Activated naive CD4-positive, alpha-beta T cell treated with anti-CD3 and anti-CD28 coated beads, Interleukin-2, amount 50 U/mL, for 72 hours (primary cell): ENCODE data around the gene RAD51B. TPM values are rescaled to one million over a fixed set of nuclear protein-coding genes. Genes with fewer than 3 reads are reported as not detected.
A peak's percentile ranks its signal among the peaks of the same experiment; 100 is the strongest.

Experiments used
- ATAC-seq, 2 donors: fragments of 150-1000 bp; cut with Tn5 transposase; 2 replicates each; pipeline ENCODE4 v1.10.0; 2021; ENCODE audit warnings: mild to moderate bottlenecking in 2 of 2, moderate library complexity in 2 of 2
- DNase-seq, 2 donors: peaks; one replicate each; pipeline ENCODE4 v3.0.0; 2021 to 2022; ENCODE audit warnings: low spot score in 2 of 2
- H3K27ac Mint-ChIP-seq, 2 donors: one replicate each; pipeline ENCODE4 v1.8.0; 2022; ENCODE audit warnings: mild to moderate bottlenecking in 2 of 2, mixed read lengths in 2 of 2
- H3K36me3 Mint-ChIP-seq, 2 donors: one replicate each; pipeline ENCODE4 v1.8.0; 2022; ENCODE audit warnings: mixed read lengths in 2 of 2
- H3K9me3 Mint-ChIP-seq, 2 donors: one replicate each; pipeline ENCODE4 v1.8.0; 2022; ENCODE audit warnings: mixed read lengths in 2 of 2
- total RNA-seq, 2 donors: library from RNA; stranded (reverse); gene quantifications; one replicate each; pipeline ENCODE4 v1.2.3, GENCODE V29; 2022

The RAD51B gene
- total RNA-seq, 2 donors from 2014 or later = 36.5 to 53.0 TPM

DNA sequence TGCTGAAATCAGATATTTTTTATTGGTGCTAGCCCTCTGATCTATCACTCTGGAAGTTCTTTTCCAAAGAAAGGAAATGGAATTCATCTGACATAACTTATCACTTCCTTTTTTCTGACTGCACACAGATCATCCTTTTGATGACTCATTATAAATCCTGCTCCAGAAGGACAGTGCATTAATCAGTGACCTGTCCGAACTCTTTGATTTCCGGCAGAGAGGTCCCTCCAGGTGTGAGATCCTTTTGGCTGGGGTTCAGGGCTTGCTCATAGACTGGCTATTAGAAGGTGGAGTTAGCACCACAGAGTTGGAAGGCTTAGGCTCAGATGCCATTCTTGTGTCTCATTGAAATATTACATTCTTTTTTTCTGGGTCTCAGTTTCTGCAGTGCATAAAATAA, 645.1 kb downstream of the RAD51B start:
- Mint-ChIP-seq H3K36me3 (no peaks in the 10 kb centered on the region), H3K9me3 (no peaks in the 10 kb centered on the region), H3K27ac (no peak overlapping the region)
- no peak for ATAC-seq
- no peak for DNase-seq

DNA sequence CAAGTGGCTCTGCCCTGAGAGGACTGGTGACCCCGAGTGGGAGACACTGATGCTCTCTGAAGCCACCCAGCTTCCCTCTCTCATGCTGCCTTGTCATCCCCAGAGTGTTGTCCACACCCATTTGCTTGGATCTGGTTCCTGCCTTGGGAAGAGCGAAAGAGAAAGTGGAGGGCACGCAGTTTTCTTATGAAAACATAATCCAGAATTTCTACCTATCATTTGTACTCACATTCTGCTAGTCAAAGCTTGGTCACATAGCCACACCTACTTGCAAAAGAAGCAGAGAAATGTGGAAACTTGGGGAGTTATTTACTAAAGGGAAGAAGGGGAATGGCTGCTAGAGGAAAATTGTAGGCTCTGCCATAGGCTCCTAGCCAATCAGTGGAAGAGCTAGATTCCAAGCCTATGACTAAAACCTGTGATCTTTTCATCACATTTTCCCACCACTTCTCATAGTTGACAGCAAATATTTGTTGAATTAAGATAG, 647.0 kb downstream of the RAD51B start:
- no peaks in the 10 kb centered on the region for H3K9me3 Mint-ChIP-seq

DNA sequence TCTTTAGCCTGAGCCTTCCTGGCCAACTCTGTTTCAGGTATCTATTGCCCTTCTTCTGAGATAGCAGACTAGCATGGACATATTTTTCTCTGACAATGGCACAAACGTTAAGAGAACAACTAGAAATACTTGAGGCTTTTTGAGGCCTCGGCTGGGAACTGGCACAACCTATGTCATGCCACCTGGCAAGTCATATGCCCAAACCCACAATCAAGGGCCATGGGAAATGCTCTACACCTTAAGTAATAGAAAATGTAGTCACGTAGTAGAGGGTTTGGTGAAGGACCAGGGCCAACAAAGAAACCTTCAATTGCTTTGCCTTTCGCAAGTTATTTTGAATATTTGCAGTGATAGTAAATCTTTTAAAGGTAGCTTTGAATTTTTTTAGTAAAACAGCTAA, 647.8 kb downstream of the RAD51B start:
- Mint-ChIP-seq H3K36me3 (no peaks in the 10 kb centered on the region), H3K9me3 (no peaks in the 10 kb centered on the region), H3K27ac (no peak overlapping the region)
- no peak for DNase-seq
- ATAC-seq = no peak

More for the DNA sequence above, 647.0 kb downstream of the RAD51B start:
- no peak overlapping the region for H3K27ac Mint-ChIP-seq
- no peaks in the 10 kb centered on the region for H3K36me3 Mint-ChIP-seq
- no peak for DNase-seq
- ATAC-seq = no peak

DNA sequence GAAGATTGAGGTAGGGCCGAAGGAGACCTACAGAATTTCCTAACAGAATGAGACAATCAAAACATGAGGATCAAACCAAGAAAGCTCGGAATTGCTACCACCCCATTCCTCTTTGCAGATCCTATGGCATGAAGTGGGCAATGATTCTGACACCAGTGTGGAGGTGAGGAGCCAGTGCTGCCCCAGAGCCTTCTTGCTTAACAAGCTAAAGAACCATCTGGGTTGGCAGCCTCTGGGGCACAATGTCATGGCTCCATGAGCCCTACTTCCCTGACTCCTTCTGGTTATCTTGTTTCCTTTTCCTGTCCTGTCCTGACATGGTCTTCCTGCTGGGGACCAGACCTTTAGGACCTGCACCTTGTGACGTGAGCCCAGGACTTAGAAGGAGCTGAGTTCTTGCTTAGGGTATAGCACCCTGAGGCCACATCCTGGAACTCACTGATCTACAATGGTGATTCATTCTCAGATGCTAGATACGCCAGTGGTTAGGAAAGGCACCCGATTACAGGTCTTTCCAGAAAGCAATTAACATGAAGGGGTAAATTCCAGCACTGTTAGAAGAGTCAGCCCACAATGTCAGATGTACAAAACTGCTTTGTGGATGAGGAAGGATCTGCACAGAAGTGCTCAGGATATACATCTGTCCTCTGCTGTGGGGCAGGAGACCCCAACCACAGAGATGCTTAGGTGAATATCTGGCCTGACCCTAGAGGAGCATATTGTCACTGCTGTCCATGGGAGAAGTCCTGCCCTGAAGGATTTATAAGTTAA, 649.0 kb downstream of the RAD51B start:
- DNase-seq (peak; percentile 28 to 61), ATAC-seq (peak; percentile 97 to 99)
- no peaks in the 10 kb centered on the region for H3K36me3 Mint-ChIP-seq
- H3K9me3 Mint-ChIP-seq = no peaks in the 10 kb centered on the region
- peak overlapping the region in 1 of 2 donors; percentile 76 for H3K27ac Mint-ChIP-seq

DNA sequence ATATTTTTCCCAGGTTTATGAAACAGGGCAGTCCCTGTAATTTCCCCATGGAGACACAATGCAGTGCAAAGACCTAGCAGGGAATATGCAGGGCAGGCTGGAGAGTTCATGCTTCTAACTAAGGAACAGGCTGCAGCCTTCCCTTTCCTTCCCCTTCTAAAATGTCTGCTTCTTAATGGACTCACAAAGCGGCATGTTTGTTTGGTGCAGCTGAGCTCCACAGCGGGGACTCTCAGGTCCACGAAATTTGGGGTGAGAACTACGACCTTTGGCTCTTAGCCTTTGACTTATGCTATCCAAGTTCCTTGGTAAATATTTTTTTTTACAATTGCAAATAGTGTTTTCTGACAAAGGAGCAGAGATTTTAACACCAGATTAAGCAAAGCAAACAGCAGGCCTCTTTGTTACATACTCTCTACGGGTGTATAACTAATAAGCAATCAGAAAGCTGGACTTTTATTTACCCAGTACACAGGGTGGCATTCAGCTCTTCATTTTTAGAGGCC, 649.7 kb downstream of the RAD51B start:
- DNase-seq (no peak), ATAC-seq (no peak)
- Mint-ChIP-seq H3K36me3 (no peaks in the 10 kb centered on the region), H3K9me3 (no peaks in the 10 kb centered on the region), H3K27ac (peak overlapping the region in 1 of 2 donors; percentile 76)

DNA sequence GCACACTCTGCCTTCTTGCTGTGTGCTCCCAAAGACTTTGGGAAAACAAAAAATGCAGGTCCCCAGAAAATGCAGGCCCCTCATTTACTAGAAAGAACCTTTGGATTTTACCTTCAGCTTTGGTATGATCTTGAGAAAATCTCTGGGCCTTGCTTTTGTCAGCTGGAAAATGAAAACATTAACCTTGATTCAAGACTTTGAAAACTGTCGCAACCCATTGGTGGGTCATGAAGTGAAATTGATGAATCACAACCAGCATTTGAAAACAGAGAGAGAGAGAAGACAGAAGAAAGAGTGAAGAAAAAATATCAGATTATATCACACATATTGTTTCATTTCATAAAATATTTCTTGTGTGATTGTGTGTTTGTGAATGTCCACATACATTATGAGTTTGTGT, 650.8 kb downstream of the RAD51B start:
- no peak for ATAC-seq
- Mint-ChIP-seq H3K36me3 (no peaks in the 10 kb centered on the region), H3K9me3 (no peaks in the 10 kb centered on the region), H3K27ac (peak overlapping the region in 1 of 2 donors; percentile 57)
- no peak for DNase-seq

DNA sequence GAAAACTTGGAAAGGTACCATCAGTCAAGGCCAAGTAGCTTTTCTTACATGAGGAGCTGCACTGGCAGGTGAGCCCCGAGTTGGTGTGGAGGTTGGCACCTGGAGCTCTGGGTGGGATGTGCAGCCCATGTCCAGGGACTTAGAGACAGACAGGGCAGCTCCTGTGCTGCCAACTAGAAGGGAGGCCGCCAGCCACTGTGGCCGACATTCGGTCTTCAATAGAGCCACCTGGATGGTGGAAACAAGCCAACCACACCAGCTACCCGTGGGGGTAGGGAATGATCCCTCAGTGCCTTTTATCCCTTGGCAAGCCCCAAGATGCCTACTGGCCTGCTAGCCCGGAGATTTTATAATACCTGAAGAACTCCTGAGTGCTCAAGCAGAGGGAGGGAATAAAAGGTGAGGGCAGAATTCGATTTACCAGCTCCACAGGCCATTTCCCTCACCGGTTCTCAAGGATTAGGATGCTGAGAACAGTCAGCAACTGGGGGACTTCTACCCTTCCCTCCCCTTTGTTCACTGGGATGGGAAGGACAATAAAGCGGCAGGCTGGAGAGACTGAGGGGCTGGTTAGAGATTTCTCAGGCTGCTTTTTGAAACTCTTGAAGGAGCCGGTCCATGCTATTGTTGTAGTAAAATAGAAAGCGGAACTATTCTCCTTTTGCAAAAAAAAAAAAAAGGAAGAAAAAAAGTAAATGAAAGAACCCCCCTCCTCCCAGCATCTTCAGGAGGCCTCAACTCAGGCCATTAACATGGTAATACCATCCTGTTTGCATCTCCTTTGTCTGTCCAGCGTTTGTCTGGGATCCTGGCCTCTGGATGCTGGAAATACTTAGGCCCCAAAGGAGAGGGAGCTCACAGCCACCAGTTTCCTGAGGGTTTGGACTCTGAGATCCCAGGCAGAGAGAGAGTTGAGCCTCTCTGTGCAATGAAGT, 651.7 kb downstream of the RAD51B start:
- Mint-ChIP-seq H3K36me3 (no peaks in the 10 kb centered on the region), H3K27ac (no peak overlapping the region), H3K9me3 (no peaks in the 10 kb centered on the region)
- no peak for DNase-seq
- ATAC-seq = no peak

DNA sequence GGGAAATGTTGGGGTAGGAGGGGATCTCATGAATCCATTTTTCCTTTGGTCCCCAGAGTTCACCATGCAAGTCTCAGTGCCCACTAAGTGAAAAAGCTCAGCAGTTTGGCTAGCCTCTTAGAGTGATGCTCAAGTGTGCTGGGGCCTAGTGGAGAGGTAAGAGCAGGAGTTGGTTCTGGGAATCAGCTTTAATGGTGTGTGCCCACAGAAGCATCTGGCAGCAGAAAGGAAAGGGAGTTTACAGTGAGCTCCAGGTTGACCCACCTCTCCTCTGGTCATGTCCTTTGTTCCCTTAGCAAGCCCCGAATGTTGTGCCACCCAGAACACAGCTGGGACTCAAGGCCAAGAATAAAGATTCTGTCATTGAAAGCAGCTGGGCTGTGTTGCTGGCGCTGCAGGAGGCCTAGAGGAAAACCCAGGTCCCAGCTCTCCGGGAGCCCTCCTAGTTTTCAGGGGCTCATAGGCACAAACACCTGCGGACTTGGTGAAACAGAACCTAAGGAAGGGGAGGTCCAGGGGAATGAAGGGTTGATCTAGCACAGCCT, 652.5 kb downstream of the RAD51B start:
- no peaks in the 10 kb centered on the region for H3K9me3 Mint-ChIP-seq
- H3K27ac Mint-ChIP-seq = peak overlapping the region in 1 of 2 donors; percentile 22
- H3K36me3 Mint-ChIP-seq = no peaks in the 10 kb centered on the region
- DNase-seq (no peak), ATAC-seq (no peak)

DNA sequence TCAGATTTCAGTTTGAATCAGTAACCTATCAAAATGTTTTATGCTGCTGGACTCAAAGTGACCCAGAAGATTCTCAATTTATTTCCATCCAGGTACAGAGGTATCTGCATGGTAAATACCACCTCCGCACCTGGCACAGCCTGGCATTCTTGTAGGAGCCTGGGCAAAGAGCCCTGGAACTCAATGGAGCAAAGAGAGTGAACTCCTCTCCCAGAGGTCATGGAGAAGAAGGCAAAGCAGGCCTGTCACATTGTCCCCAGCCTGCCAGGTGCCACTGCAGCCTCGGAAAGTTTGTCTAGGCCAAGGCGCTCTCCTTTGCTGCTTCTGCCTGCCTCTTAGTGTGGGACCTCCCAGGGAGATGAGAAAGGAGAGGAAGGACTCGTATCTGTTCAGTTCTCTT, 653.5 kb downstream of the RAD51B start:
- no peak for DNase-seq
- Mint-ChIP-seq H3K27ac (no peak overlapping the region), H3K36me3 (no peaks in the 10 kb centered on the region), H3K9me3 (no peaks in the 10 kb centered on the region)
- no peak for ATAC-seq

DNA sequence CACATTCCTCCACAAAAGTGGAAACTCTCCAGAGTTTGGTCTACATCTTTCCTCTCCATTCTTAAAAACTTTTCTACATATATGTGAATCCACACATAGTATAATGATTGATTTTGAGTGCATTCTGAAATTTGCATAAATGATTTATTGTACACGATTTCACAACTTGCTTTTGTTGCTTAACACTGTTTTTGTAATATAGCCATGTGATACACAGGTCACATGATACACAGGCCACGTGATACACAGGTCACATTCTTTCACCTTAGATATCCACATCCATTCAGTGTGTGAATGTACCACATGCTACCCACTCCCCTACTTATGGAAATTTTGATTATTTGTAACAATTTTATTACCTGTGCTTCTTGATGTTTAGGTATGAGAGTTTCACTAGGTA, 654.2 kb downstream of the RAD51B start:
- no peak for DNase-seq
- Mint-ChIP-seq H3K27ac (no peak overlapping the region), H3K9me3 (peaks cover 0 to 3% of the 10 kb centered on the region in 2 donors), H3K36me3 (no peaks in the 10 kb centered on the region)
- ATAC-seq = no peak

DNA sequence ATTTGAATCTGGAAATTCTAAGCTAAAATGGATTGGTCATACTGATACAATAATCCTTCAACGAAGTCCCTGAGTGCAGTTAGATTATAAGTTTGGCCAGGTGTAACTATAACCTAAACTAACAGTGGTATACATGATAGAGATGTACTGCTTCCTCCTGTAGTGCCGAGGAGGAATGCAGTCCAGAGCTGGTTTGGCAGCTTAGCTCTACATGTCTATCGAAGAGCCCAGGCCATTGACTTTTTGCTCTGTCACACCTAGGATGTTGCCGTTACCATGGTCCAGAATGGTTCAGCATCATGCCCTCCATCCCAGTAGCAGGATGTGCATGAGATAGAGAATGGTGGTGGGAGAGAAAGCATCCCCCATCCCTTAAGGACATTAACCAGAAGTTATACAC, 655.2 kb downstream of the RAD51B start:
- no peaks in the 10 kb centered on the region for H3K36me3 Mint-ChIP-seq
- no peak for DNase-seq
- ATAC-seq = no peak
- H3K9me3 Mint-ChIP-seq = peaks cover 0 to 5% of the 10 kb centered on the region in 2 donors
- no peak overlapping the region for H3K27ac Mint-ChIP-seq

DNA sequence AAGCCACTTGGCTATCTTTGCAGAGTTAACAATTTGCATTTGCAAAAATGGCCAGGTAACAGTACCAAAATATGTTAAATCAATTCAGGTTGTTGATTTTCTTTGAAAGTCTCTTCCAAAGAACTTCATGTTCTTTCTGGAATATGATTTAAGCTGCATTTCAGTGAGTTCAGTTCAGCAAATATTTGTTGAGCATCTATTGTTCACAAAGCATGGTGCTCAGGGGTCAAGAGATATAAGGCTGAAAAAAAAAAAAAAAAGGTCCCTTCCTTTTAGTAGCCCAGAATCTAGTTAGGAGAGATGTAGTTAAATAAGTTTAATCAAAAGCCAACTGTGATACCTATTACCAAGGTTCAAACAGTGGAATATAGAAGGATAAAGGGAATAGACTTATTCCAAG, 656.2 kb downstream of the RAD51B start:
- no peak for DNase-seq
- no peak overlapping the region for H3K27ac Mint-ChIP-seq
- peaks cover 0 to 7% of the 10 kb centered on the region in 2 donors for H3K36me3 Mint-ChIP-seq
- no peak for ATAC-seq
- peaks cover 0 to 9% of the 10 kb centered on the region in 2 donors for H3K9me3 Mint-ChIP-seq

DNA sequence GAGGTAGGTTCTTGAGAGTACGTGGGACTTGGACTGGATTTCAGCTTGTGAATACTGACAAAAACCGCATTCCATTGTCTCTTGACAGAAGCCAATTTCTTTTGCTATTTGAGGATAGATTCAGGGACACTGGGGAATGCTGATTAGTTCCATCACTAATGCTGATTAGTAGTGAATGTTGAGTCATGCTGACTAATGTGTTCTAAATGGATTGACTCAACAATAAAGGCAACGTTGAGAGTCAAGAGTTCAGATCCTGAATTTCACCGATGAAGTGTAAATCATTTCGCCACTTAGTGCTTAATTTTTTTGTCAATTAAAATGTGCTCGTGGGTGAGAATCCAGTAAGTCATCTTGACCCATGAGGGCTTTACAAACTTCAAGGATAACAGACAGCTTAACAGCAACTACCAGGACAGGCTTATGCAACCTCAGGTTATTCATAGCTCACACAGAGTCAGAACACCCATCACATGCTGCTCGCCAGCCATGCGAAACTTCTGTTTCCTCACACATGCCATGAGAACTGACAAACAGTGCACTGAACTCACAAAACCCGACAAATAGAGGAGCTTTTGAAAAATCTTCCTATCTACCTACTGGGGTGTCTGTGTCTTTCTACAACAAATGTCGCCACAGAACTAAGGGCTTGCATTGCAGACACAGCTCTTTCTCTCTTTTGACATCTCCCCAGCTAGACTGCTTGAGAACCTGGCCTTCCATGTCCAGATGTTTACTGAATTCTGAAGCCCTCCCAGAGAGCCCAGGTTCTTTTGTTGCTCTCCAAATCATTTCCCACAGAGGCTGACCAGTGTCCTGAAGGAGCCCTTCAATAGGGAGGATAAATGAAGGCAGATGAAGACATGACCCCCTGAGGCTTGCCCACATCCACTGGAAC, 656.9 kb downstream of the RAD51B start:
- H3K9me3 Mint-ChIP-seq = peaks cover 0 to 14% of the 10 kb centered on the region in 2 donors
- H3K36me3 Mint-ChIP-seq = peaks cover 0 to 8% of the 10 kb centered on the region in 2 donors
- peak overlapping the region in 1 of 2 donors; percentile 33 for H3K27ac Mint-ChIP-seq
- ATAC-seq (peak; percentile 46 to 69), DNase-seq (no peak)

DNA sequence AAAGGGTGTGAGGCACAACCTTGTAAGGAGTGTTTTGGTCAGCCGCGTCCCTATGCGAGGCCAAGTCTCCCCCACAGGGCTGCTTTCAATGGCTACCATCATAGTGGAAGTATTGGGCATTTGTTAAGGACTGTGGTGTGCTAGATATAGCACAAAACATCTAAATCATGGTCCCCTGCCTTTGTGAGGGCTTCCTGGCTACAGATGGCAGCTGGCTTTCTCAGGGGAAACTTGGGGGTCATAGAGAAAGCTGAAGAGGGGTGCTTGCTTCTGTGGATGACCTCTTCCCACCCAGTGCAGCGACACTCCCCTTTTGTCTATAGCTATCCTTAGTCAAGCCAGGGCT, 657.5 kb downstream of the RAD51B start:
- Mint-ChIP-seq H3K27ac (peak overlapping the region in 1 of 2 donors; percentile 33), H3K9me3 (peaks cover 0 to 17% of the 10 kb centered on the region in 2 donors), H3K36me3 (peaks cover 0 to 8% of the 10 kb centered on the region in 2 donors)
- DNase-seq (no peak), ATAC-seq (no peak)

DNA sequence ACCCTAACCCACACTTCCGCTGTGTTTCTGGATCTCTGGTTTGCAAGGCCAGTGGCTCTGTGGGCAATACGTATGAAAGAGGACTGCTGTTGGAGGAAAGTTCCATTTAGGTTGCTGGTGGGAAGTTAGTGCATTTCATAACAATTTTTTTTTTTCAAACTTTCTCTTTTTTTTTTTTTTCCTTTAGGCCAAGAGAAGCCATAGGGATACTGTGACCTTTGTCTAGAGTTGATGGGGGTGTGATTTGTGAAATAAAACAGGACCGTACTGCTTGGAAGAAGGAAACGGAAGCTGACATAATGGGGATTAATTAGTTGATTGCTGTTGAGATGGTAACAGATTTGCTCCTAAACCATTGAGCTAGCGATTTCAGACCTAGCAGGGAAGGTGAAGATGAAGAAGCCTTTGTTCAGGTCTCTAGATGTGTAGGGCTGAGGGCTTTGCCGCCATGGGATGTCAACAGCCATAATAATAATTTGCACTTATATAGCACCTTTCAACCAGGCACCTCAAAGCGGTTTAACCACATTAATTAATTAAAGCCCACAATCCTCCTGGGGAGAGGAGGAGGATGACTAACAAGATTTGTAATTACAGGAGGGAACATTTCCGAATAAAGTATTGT, 658.0 kb downstream of the RAD51B start:
- no peak for DNase-seq
- H3K36me3 Mint-ChIP-seq = peaks cover 0 to 8% of the 10 kb centered on the region in 2 donors
- H3K9me3 Mint-ChIP-seq = peaks cover 0 to 17% of the 10 kb centered on the region in 2 donors
- H3K27ac Mint-ChIP-seq = no peak overlapping the region
- ATAC-seq = no peak

DNA sequence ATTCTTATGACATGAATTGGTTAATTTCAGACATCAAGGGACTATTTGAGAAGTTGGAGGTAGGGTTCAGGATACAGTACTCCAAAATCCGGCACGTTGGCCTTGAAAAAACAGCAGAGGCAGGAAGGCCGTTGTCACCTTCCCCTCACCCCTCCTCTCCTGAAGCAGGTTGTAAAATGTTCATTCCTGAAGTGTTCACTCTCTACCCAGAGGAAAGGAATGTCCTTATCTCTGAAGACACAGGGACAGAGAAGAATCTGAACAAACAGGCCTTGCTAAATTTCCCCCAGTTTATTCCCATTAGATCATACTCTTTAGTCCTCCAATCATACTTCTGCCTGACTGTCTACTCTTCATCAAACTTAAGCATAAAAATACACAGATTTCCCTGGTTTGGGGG, 659.7 kb downstream of the RAD51B start:
- DNase-seq (no peak), ATAC-seq (no peak)
- H3K27ac Mint-ChIP-seq = no peak overlapping the region
- peaks cover 0 to 17% of the 10 kb centered on the region in 2 donors for H3K9me3 Mint-ChIP-seq
- H3K36me3 Mint-ChIP-seq = peaks cover 0 to 8% of the 10 kb centered on the region in 2 donors
